GM10266 (cell line): ENCODE measurements around the gene CDK11A.
"Not testable (repeated sequence)": the region's sequence is repeated elsewhere in the genome, so short reads cannot be mapped to it uniquely, and the experiment has no call there.

Experiments
- DNase-seq: peaks from one replicate; pipeline ENCODE4 v3.0.0; 2012; ENCODE audit errors: extremely low spot score
- TF ChIP-seq, protein P1 (sequence below): IDR thresholded peaks from 2 replicates; pipeline ENCODE4 v1.5.1; 2012; ENCODE audit warnings: mild to moderate bottlenecking, low read depth; ENCODE audit not compliant: control insufficient read depth, insufficient read depth; ENCODE audit errors: missing control alignments

The CDK11A gene

DNA sequence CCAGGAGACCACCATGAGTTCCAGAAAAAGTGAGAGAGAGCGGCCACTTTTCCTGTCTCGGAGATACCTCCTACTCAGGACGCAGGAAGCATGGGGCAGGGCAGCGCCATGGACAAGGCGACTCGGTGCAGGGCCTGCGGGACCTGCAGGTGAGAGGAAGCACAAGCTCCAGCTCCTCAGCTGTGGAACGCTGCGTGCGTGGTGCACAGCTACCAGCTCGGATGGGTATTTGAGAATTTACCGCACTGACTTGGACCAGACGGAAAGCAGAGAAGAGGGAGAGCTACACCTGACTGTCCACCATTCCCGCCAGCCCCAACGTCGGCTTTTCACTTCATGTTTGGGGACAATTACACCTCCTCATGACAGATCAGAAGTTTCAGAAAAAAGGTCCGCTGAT lies 8.2 kb upstream of the CDK11A start:
- no peak for DNase-seq
- TF ChIP-seq, protein P1, sequence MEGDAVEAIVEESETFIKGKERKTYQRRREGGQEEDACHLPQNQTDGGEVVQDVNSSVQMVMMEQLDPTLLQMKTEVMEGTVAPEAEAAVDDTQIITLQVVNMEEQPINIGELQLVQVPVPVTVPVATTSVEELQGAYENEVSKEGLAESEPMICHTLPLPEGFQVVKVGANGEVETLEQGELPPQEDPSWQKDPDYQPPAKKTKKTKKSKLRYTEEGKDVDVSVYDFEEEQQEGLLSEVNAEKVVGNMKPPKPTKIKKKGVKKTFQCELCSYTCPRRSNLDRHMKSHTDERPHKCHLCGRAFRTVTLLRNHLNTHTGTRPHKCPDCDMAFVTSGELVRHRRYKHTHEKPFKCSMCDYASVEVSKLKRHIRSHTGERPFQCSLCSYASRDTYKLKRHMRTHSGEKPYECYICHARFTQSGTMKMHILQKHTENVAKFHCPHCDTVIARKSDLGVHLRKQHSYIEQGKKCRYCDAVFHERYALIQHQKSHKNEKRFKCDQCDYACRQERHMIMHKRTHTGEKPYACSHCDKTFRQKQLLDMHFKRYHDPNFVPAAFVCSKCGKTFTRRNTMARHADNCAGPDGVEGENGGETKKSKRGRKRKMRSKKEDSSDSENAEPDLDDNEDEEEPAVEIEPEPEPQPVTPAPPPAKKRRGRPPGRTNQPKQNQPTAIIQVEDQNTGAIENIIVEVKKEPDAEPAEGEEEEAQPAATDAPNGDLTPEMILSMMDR, result no peak

DNA sequence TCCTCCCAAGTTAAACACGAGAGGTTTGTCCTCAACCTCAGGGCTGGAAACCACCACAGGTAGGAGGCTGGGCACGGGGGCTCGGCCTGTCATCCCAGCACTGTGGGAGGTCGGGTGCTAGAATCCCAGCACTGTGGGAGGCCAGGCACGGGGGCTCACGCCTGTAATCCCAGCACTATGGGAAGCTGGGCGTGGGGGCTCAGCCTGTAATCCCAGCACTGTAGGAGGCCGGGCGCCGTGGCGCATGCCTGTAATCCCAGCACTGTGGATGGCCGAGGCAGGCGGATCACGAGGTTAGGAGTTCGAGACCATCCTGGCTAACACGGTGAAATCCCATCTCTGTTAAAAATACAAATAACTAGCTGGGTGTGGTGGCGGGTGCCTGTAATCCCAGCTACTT lies 6.7 kb upstream of the CDK11A start:
- no peak for DNase-seq
- TF ChIP-seq, protein P1, result no peak

DNA sequence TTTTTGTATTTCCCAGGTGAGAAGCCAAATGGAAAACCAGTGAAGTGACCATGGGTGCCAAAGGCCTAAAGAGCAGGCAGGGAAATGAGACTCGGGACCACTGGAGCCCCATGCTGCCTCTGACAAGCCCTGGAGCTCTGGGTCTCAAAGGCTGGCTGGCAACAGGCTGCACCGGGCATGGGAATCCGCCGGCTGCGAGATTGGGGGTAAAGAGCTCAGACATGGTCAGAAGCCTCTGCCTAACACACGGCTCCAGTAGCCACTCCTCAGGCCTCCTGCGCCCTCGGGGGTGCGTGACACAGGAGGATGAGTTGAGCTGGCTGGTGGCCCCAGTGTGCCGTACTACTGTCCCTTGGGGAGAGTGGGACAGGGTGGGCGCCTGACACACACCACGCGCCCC lies 6.1 kb upstream of the CDK11A start:
- DNase-seq, result not testable (repeated sequence)

DNA sequence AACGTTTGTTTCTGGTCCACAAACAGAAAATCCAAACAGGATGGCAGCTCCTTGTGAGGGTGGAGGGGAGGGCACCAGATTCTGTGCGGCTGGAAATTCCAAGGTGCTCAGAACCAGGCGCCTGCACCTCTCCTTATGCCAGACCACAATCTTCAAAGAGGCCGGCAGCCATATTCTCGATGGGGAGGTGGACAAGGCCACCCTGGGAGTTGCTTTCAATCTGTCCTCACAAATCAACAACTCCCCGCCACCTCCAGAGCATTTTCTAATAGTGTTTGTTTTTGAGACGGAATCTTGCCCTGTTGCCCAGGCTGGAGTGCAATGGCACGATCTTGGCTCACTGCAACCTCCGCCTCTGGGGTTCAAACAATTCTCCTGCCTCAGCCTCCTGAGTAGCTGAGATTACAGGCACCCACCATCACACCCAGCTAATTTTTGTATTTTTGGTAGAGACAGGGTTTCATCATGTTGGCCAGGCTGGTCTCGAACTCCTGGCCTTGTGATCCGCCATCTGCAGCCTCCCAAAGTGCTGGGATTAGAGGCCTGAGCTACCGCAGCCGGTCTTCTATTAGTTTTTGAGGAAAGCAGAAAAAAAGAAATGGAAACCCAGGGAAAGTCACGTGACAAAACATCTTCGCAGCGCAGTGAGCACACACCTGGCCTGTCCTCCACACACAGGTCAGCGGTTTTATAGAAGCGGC lies 5.1 kb upstream of the CDK11A start:
- not testable (repeated sequence) for DNase-seq

DNA sequence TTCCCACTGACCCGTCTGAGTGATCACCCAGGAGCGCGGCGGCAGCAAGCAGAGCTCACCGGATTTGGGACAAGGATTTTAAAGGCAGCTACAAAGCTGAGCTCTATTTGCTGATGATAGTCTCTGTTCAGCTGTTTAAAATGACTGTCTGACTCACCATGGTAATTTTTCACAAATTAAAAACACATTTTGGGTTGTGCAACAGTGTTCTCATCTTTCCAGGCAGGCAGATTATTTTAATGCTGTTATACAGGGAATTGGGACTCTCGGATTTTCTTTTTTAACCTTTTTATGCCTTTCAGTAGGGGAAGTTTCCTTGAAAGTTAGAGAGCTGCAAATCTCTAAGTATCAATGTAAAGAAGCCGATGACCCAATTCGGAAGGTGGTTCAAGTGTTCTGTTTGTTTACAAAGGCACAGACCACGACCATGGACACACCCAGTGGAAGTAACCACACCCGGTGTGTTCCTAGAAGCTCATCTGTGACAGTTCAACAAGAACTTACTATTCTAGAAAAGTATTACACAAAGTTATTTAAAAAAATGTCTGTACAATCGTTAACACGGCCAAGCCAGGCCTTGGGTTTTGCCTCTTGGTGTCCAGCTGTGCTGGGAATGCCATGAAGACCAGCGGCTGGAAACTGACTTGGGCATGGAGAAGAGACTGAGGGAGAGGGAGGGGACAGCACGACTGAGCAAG lies 4.3 kb upstream of the CDK11A start:
- DNase-seq, result not testable (repeated sequence)

DNA sequence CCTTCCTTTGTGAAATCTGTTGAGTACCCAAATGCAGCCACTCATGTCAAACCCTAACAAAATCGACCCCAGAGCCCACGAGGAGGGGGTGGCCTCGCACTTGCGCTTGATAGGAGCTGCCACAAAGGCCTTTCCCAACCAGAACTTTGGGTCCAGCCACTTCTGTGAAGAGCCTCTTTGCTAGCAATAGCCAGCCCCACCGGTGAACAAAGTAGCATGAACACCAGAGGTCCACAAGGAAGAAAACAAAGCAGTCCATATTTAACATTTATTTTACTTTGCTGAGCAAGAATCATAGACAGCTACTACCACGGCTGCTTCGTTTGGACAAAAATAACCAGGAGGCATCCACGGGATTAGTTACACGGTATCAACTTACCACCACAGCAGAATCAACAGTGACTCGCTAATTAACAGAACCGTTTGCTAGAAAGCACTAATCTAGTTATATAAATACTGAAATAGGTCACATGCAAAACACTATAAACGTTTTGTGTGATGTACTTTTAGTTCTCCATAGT lies 3.0 kb upstream of the CDK11A start:
- DNase-seq, result not testable (repeated sequence)

DNA sequence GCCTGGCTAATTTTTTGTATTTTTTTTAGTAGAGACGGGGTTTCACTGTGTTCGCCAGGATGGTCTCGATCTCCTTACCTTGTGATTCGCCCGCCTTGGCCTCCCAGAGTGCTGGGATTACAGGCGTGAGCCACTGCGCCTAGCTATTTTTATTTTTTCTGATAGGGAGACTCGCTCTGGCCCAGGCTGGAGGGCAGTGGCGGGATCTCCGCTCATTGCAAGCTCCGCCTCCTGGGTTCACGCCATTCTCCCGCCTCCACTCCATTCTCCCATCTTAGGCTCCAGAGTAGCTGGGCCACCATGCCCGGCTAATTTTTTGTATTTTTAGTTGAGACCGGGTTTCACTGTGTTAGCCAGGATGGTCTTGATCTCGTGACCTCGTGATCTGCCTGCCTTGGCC lies 1.9 kb upstream of the CDK11A start:
- DNase-seq, result not testable (repeated sequence)

DNA sequence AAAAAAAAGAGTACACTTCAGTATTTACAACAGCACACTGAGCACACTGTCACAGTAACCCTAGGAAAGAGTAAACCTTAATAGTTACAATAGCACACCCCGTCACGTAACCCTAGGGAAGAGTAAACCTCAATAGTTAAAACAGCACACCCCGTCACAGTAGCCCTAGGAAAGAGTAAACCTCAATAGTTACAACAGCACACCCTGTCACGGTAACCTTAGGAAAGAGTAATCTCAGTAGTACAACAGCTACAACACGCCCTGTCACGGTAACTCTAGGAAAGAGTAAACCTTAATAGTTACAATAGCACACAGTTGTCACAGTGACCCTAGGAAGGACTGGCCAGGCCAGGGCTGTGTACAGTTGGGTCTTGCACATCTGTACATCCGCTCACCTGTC lies 3.0 kb downstream of the CDK11A start:
- TF ChIP-seq, protein P1, result no peak
- no peak for DNase-seq

DNA sequence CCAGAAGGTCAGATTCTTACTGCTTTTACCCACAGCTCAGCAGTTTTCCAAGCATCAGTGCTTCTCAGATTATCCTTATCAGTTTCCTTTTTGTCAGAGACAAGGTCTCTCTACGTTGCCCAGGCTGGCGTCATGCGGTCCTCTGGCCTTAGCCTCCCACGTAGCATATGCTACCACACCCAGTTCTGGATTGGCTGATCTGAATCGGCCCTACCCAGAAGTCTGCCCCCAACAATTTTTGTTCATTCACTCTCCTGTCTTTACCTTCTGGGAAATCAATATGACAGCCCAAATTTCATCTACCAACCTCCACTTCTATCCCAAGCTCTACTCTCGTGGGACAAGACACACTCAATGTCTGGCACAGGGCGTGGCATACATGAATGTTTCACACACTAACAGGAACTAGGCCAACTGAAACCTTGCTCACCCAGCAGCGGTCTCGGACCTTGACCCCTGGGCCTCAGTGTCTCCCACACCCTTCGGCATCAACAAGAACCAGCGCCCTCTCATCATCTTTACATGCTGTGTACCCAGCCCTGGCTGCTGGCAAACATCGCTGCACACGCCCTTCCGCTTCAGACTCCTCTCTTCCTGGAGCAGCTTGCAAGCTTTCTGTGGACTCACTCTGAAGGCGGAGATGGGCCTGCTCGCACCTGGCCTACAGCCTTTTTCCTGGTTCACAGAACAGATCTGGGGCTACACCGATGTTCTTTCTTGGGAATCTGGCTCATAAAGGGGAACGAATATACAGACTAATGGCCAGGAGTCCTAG lies 8.9 kb downstream of the CDK11A start:
- not testable (repeated sequence) for DNase-seq

DNA sequence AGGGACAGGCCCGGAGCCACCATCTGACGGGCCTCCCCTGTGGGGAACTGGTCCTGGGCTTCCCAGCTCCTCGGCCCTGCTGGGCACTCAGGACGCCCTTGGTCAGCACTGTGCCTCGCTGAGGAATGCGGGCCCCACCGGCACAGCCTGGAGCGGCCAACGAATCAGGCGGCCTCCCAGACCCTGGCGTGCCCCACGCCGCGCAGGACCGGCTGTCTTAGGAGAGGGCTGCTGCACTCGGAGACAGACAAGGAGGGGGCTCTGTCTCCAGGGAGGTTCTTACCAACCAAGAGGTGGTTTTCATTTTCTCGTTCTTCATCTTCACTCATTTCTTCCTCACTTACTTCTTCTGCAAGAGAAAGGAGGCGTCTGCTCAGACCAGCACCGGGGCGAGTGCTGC lies 16.3 kb downstream of the CDK11A start:
- DNase-seq, result not testable (repeated sequence)

DNA sequence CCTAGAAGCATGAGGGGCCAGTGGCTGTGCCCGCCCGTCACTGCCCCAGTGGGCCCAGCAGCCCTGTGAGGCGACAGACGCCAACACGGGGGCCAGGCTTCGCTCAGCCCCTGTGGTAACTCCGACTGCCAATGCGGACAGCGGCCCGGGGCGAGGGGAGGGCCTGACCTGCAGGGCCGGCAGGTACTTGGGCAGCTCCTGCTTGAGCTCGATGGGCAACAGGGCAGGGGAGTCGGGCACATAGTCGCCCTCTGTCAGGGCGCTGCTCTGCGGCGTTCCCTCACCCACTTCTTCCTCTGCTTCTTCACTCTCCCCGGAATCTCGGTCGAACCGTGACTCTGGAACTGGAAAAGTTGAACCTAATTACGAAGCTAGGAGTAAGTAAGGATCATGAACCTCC lies 16.9 kb downstream of the CDK11A start:
- DNase-seq, result not testable (repeated sequence)

DNA sequence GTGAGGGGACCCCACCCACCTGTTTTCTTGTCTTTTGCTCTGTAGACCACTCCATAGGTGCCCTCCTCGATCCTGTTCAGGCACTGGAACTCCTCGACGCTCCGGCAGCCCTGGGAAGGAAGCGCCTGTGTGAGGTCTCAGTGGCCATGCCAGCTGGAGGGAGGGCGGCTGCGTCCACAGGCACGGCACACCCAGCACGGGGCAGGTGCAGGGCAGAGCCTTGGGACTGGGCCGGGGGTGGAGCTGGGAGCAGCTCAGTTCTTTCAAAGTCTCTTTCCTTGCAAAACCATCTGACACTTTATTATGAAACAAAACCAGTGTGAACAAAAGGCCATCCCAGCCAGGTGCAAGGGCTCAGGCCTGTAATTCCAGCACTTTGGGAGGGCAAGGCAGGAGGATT lies 18.5 kb downstream of the CDK11A start:
- not testable (repeated sequence) for DNase-seq

DNA sequence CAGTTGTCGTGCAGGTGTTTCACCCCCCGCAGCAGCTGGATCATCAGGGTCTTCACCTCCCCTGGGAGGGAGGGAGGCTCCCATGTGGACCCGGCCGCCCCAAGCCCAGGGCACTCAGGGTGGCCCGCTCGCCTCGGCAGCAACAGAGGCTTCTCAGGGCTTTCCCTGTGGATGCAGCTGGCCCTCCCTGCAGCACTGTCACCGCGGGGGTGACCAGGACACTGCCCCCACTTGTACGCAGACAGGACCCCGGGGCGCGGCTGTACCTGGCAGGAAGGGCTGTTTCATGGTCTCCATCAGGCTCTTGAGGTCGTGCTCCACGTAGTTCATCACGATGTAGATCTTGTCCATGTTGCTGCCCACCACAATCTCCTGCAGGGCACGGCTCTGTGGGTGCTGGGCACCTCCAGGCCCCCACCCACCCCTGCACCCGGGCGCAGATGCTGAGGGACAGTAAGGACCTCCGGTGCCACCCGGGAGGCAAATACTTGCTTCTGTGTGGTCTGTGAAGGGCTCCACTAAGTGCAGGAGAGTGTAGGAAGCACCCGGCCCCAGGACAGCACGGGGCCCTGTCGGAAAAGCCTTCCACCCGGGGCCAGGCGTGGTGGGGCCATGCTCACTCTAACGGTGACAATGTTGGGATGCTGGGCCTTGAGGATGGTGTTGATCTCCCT lies 19.7 kb downstream of the CDK11A start:
- DNase-seq, result not testable (repeated sequence)
